Neutrophil (primary cell): Measurements from ENCODE around the gene CAPN13.

Source experiments
- H3K27ac ChIP-seq: fragments of 200-600 bp; sonication (generic); 2 replicates; pipeline ENCODE4 v1.5.1; 2016; ENCODE audit warnings: mild to moderate bottlenecking, moderate library complexity
- H3K27me3 ChIP-seq: fragments of 200-600 bp; sonication (generic); 2 replicates; pipeline ENCODE4 v1.6.0; 2016; ENCODE audit warnings: mild to moderate bottlenecking
- H3K36me3 ChIP-seq: fragments of 200-600 bp; sonication (generic); 2 replicates; pipeline ENCODE4 v1.5.1; 2017
- H3K4me1 ChIP-seq, 2 experiments: fragments of 200-600 bp in 1 of 2; sonication (generic) in 1 of 2; 1 replicate in 1 of 2; 2 replicates in 1 of 2; pipeline versions ENCODE4 v1.5.1 to v1.6.1; 2013 to 2016; ENCODE audit warnings: low read depth in 1 of 2, low read length in 1 of 2, mild to moderate bottlenecking in 1 of 2, moderate library complexity in 1 of 2; ENCODE audit not compliant: control insufficient read depth in 1 of 2, insufficient read depth in 1 of 2
- H3K4me3 ChIP-seq, 2 experiments: fragments of 200-600 bp in 1 of 2; sonication (generic) in 1 of 2; 1 replicate in 1 of 2; 2 replicates in 1 of 2; pipeline ENCODE4 v1.5.1; 2013 to 2016; ENCODE audit warnings: low read depth in 1 of 2, low read length in 1 of 2, mild to moderate bottlenecking in 1 of 2, moderate library complexity in 1 of 2
- H3K9me3 ChIP-seq: fragments of 200-600 bp; sonication (generic); 2 replicates; pipeline ENCODE4 v1.5.1; 2016
- CTCF ChIP-seq: fragments of 200-600 bp; sonication (generic); IDR thresholded peaks from 2 replicates; pipeline ENCODE4 v1.5.1; 2016; ENCODE audit warnings: antibody characterized with exemption

CAPN13 gene

GRCh38 chr2:30763151-30763660 is 44.0 kb downstream of the CAPN13 start:
- no peak for TF ChIP-seq CTCF
- Histone ChIP-seq H3K36me3 (no peaks in the 10 kb centered on the region), H3K4me1 (no peaks in the 10 kb centered on the region), H3K27me3 (peaks cover 3% of the 10 kb centered on the region), H3K27ac (no peak overlapping the region), H3K4me3 (no peak overlapping the region), H3K9me3 (no peaks in the 10 kb centered on the region)

DNA sequence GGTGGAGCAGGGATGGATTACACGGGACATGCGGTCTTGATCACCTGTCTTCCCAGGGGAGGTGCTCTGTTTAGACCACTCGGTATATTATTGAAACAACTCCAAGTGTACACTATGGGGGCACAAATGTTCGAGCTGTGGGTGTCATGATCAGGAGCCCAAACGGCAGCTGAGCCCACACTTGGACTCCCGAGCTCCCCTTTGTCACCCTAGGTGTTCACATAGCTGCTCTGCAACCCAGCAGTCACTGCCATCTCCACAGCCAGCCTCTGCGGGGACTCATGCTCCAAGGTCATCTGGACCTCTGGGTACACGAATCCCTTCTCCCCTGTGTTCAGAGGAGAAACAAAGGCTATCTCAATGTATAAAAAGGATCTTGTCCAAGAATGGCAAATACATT is 46.0 kb downstream of the CAPN13 start:
- no peak for TF ChIP-seq CTCF
- no peak overlapping the region for H3K4me3 ChIP-seq
- no peak overlapping the region for H3K27ac ChIP-seq
- H3K27me3 ChIP-seq: peaks cover 10% of the 10 kb centered on the region
- H3K4me1 ChIP-seq: no peaks in the 10 kb centered on the region
- H3K9me3 ChIP-seq: no peaks in the 10 kb centered on the region
- no peaks in the 10 kb centered on the region for H3K36me3 ChIP-seq

DNA sequence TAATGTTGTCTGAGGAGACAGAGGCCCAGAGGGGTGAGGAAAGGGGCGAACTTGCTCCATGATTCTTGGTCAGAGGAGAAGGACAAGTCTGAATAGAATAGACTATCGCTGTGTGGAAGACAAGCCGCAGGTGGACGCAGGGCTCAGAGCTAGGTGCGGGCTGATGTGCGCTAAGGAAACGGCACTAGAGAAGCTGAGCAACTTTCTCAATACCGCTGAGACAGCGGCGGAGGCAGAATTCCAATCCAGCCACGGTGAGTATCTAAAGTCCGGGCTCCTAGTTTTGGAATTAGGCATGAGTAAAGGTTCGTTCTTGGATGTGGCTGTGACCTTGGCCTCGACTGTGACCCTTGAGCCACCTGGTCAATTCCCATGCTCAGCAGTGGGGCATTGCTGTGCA is 47.8 kb downstream of the CAPN13 start:
- H3K27me3 ChIP-seq: peaks cover 24% of the 10 kb centered on the region
- H3K9me3 ChIP-seq: no peaks in the 10 kb centered on the region
- H3K36me3 ChIP-seq: no peaks in the 10 kb centered on the region
- TF ChIP-seq CTCF: no peak
- H3K27ac ChIP-seq: no peak overlapping the region
- no peak overlapping the region for H3K4me3 ChIP-seq
- H3K4me1 ChIP-seq: no peaks in the 10 kb centered on the region

DNA sequence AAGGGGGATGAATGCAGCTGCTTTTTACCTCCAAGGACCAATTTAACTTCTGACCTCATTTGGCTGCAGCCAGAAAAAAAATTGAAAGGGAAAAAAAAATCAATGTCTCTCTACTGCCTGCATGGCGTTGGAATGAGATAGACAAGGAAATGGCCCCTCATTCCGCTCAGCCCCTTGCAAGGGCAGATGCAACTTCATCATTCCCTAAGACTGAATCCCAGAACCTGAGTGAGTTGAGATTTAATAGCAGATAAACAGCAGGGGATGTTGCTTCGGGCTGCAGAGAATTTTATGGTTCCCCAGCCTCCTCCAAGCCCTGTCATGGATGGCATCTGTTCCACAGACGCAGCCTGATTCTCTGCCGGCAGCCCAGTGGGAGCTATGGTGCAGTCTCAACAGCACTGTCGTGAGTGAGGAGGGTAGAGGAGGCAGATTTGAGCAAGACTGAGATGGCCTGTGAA is 49.0 kb downstream of the CAPN13 start:
- Histone ChIP-seq H3K4me1 (no peaks in the 10 kb centered on the region), H3K27me3 (peaks cover 36% of the 10 kb centered on the region), H3K9me3 (no peaks in the 10 kb centered on the region), H3K27ac (no peak overlapping the region), H3K36me3 (no peaks in the 10 kb centered on the region), H3K4me3 (no peak overlapping the region)
- no peak for TF ChIP-seq CTCF

- no peak for TF ChIP-seq CTCF
- no peaks in the 10 kb centered on the region for H3K36me3 ChIP-seq
Observed at GRCh38 chr2:30757749-30758148, 49.5 kb downstream of the CAPN13 start.

DNA sequence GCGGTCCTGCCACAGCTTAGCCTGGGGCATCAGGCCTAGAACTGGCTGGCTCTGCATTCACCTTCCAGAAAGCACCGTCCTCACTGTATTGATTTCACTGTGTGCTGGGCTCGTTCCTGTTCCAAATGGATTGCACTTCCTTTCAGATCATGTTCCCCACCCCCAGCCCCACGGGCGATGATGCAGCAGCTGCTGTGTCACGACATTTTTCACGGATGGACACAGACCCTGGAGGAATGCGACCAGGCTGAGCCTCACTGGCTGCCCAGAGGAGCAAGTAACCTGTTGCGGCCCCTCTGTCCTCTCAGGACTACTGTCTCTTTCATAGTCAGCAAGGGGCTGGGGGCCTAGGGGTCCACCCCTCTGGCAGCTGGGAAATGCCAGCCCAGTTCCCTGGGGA is 50.3 kb downstream of the CAPN13 start:
- H3K9me3 ChIP-seq: no peaks in the 10 kb centered on the region
- H3K27me3 ChIP-seq: peaks cover 48% of the 10 kb centered on the region
- no peak overlapping the region for H3K27ac ChIP-seq
- H3K36me3 ChIP-seq: no peaks in the 10 kb centered on the region
- H3K4me1 ChIP-seq: no peaks in the 10 kb centered on the region
- no peak for TF ChIP-seq CTCF
- H3K4me3 ChIP-seq: no peak overlapping the region

More at GRCh38 chr2:30757749-30758148, 49.5 kb downstream of the CAPN13 start:
- H3K4me3 ChIP-seq: no peak overlapping the region
- H3K4me1 ChIP-seq: no peaks in the 10 kb centered on the region
- peaks cover 40% of the 10 kb centered on the region for H3K27me3 ChIP-seq
- no peaks in the 10 kb centered on the region for H3K9me3 ChIP-seq
- no peak overlapping the region for H3K27ac ChIP-seq
